ENCODE data around the gene FCHO1.
A peak's percentile ranks its signal among the peaks of the same experiment; 100 is the strongest.

Gene FCHO1

GRCh38 chr19:17725422-17726078 lies 25.7 kb upstream of the FCHO1 start:
- Histone ChIP-seq H3K27me3 (ENCODE audit: insufficient read depth, insufficient read length) (no peaks in the 10 kb centered on the region), H3K36me3 (ENCODE audit: insufficient read depth, insufficient read length, low read length) (peaks cover 94% of the 10 kb centered on the region)

GRCh38 chr19:17726136-17726741 lies 25.0 kb upstream of the FCHO1 start:
- peaks cover 92% of the 10 kb centered on the region for H3K36me3 ChIP-seq (ENCODE audit: insufficient read depth, insufficient read length, low read length)
- H3K4me1 ChIP-seq (ENCODE audit: insufficient read depth, insufficient read length) = peaks cover 4% of the 10 kb centered on the region
- DNase-seq (ENCODE audit: low read depth, low spot score) = no peak
- TF ChIP-seq YY1 (IDR thresholded peaks at IDR 0.05; ENCODE audit: insufficient read depth, insufficient read length) (no peak), SUZ12 (IDR thresholded peaks at IDR 0.05; ENCODE audit: extremely low read depth, insufficient read depth, insufficient read length) (no peak), ZNF274 (IDR thresholded peaks at IDR 0.05; ENCODE audit: low read depth, low read length) (no peak)
- H3K4me3 ChIP-seq (ENCODE audit: insufficient read length, low read depth) = no peak overlapping the region
- H3K27me3 ChIP-seq (ENCODE audit: insufficient read depth, insufficient read length) = no peaks in the 10 kb centered on the region
- peak overlapping the region; percentile 10 for H3K9ac ChIP-seq (ENCODE audit: insufficient read length, low read depth)
- H3K9me3 ChIP-seq (ENCODE audit: insufficient read depth, low read length) = no peaks in the 10 kb centered on the region

More at GRCh38 chr19:17725422-17726078, 25.7 kb upstream of the FCHO1 start:
- Histone ChIP-seq H3K4me1 (ENCODE audit: insufficient read depth, insufficient read length) (peaks cover 7% of the 10 kb centered on the region), H3K9ac (ENCODE audit: insufficient read length, low read depth) (peak overlapping the region; percentile 10), H3K9me3 (ENCODE audit: insufficient read depth, low read length) (no peaks in the 10 kb centered on the region), H3K4me3 (ENCODE audit: insufficient read length, low read depth) (no peak overlapping the region)
- no peak for DNase-seq (ENCODE audit: low read depth, low spot score)
- TF ChIP-seq SUZ12 (IDR thresholded peaks at IDR 0.05; ENCODE audit: extremely low read depth, insufficient read depth, insufficient read length) (no peak), YY1 (IDR thresholded peaks at IDR 0.05; ENCODE audit: insufficient read depth, insufficient read length) (no peak), ZNF274 (IDR thresholded peaks at IDR 0.05; ENCODE audit: low read depth, low read length) (no peak)

- Histone ChIP-seq H3K27me3 (ENCODE audit: insufficient read depth, insufficient read length) (no peaks in the 10 kb centered on the region), H3K4me1 (ENCODE audit: insufficient read depth, insufficient read length) (peaks cover 4% of the 10 kb centered on the region), H3K9me3 (ENCODE audit: insufficient read depth, low read length) (no peaks in the 10 kb centered on the region), H3K4me3 (ENCODE audit: insufficient read length, low read depth) (no peak overlapping the region), H3K36me3 (ENCODE audit: insufficient read depth, insufficient read length, low read length) (peaks cover 89% of the 10 kb centered on the region), H3K9ac (ENCODE audit: insufficient read length, low read depth) (no peak overlapping the region)
- DNase-seq (ENCODE audit: low read depth, low spot score) = no peak
- no peak for TF ChIP-seq ZNF274 (IDR thresholded peaks at IDR 0.05; ENCODE audit: low read depth, low read length)
- no peak for TF ChIP-seq YY1 (IDR thresholded peaks at IDR 0.05; ENCODE audit: insufficient read depth, insufficient read length)
- TF ChIP-seq SUZ12 (IDR thresholded peaks at IDR 0.05; ENCODE audit: extremely low read depth, insufficient read depth, insufficient read length) = no peak
Measured at GRCh38 chr19:17726964-17727773, 24.1 kb upstream of the FCHO1 start.

GRCh38 chr19:17727843-17728242 lies 23.4 kb upstream of the FCHO1 start:
- TF ChIP-seq SUZ12 (IDR thresholded peaks at IDR 0.05; ENCODE audit: extremely low read depth, insufficient read depth, insufficient read length) (no peak), ZNF274 (IDR thresholded peaks at IDR 0.05; ENCODE audit: low read depth, low read length) (no peak), YY1 (IDR thresholded peaks at IDR 0.05; ENCODE audit: insufficient read depth, insufficient read length) (no peak)
- Histone ChIP-seq H3K4me3 (ENCODE audit: insufficient read length, low read depth) (no peak overlapping the region), H3K27me3 (ENCODE audit: insufficient read depth, insufficient read length) (no peaks in the 10 kb centered on the region), H3K36me3 (ENCODE audit: insufficient read depth, insufficient read length, low read length) (peaks cover 90% of the 10 kb centered on the region), H3K9me3 (ENCODE audit: insufficient read depth, low read length) (no peaks in the 10 kb centered on the region), H3K4me1 (ENCODE audit: insufficient read depth, insufficient read length) (peaks cover 4% of the 10 kb centered on the region), H3K9ac (ENCODE audit: insufficient read length, low read depth) (no peak overlapping the region)
- DNase-seq (ENCODE audit: low read depth, low spot score) = no peak

- Histone ChIP-seq H3K27me3 (ENCODE audit: insufficient read depth, insufficient read length) (no peaks in the 10 kb centered on the region), H3K9ac (ENCODE audit: insufficient read length, low read depth) (no peak overlapping the region), H3K4me1 (ENCODE audit: insufficient read depth, insufficient read length) (peaks cover 5% of the 10 kb centered on the region), H3K36me3 (ENCODE audit: insufficient read depth, insufficient read length, low read length) (peaks cover 79% of the 10 kb centered on the region), H3K4me3 (ENCODE audit: insufficient read length, low read depth) (no peak overlapping the region), H3K9me3 (ENCODE audit: insufficient read depth, low read length) (no peaks in the 10 kb centered on the region)
- DNase-seq (ENCODE audit: low read depth, low spot score) = no peak
- TF ChIP-seq SUZ12 (IDR thresholded peaks at IDR 0.05; ENCODE audit: extremely low read depth, insufficient read depth, insufficient read length) (no peak), YY1 (IDR thresholded peaks at IDR 0.05; ENCODE audit: insufficient read depth, insufficient read length) (no peak), ZNF274 (IDR thresholded peaks at IDR 0.05; ENCODE audit: low read depth, low read length) (no peak)
Measured at GRCh38 chr19:17733127-17733526, 18.1 kb upstream of the FCHO1 start.

- no peak overlapping the region for H3K9ac ChIP-seq (ENCODE audit: insufficient read length, low read depth)
- TF ChIP-seq SUZ12 (IDR thresholded peaks at IDR 0.05; ENCODE audit: extremely low read depth, insufficient read depth, insufficient read length) (no peak), YY1 (IDR thresholded peaks at IDR 0.05; ENCODE audit: insufficient read depth, insufficient read length) (no peak), ZNF274 (IDR thresholded peaks at IDR 0.05; ENCODE audit: low read depth, low read length) (no peak)
- no peak overlapping the region for H3K4me3 ChIP-seq (ENCODE audit: insufficient read length, low read depth)
- no peaks in the 10 kb centered on the region for H3K9me3 ChIP-seq (ENCODE audit: insufficient read depth, low read length)
- H3K36me3 ChIP-seq (ENCODE audit: insufficient read depth, insufficient read length, low read length) = peaks cover 68% of the 10 kb centered on the region
- H3K4me1 ChIP-seq (ENCODE audit: insufficient read depth, insufficient read length) = peaks cover 5% of the 10 kb centered on the region
- no peak for DNase-seq (ENCODE audit: low read depth, low spot score)
- H3K27me3 ChIP-seq (ENCODE audit: insufficient read depth, insufficient read length) = no peaks in the 10 kb centered on the region
Measured at GRCh38 chr19:17734146-17734545, 17.1 kb upstream of the FCHO1 start.

GRCh38 chr19:17735410-17735809 lies 15.9 kb upstream of the FCHO1 start:
- H3K4me3 ChIP-seq (ENCODE audit: insufficient read length, low read depth) = no peak overlapping the region
- TF ChIP-seq ZNF274 (IDR thresholded peaks at IDR 0.05; ENCODE audit: low read depth, low read length) (no peak), SUZ12 (IDR thresholded peaks at IDR 0.05; ENCODE audit: extremely low read depth, insufficient read depth, insufficient read length) (no peak), YY1 (IDR thresholded peaks at IDR 0.05; ENCODE audit: insufficient read depth, insufficient read length) (no peak)
- H3K36me3 ChIP-seq (ENCODE audit: insufficient read depth, insufficient read length, low read length) = peaks cover 56% of the 10 kb centered on the region
- no peaks in the 10 kb centered on the region for H3K9me3 ChIP-seq (ENCODE audit: insufficient read depth, low read length)
- H3K27me3 ChIP-seq (ENCODE audit: insufficient read depth, insufficient read length) = no peaks in the 10 kb centered on the region
- peaks cover 5% of the 10 kb centered on the region for H3K4me1 ChIP-seq (ENCODE audit: insufficient read depth, insufficient read length)
- DNase-seq (ENCODE audit: low read depth, low spot score) = no peak
- no peak overlapping the region for H3K9ac ChIP-seq (ENCODE audit: insufficient read length, low read depth)

All from NT2/D1 (cell line).